ENCODE data around the gene SPOCK3.
"Not testable (repeated sequence)": the region's sequence is repeated elsewhere in the genome, so short reads cannot be mapped to it uniquely, and the experiment has no call there.

SPOCK3 gene

DNA sequence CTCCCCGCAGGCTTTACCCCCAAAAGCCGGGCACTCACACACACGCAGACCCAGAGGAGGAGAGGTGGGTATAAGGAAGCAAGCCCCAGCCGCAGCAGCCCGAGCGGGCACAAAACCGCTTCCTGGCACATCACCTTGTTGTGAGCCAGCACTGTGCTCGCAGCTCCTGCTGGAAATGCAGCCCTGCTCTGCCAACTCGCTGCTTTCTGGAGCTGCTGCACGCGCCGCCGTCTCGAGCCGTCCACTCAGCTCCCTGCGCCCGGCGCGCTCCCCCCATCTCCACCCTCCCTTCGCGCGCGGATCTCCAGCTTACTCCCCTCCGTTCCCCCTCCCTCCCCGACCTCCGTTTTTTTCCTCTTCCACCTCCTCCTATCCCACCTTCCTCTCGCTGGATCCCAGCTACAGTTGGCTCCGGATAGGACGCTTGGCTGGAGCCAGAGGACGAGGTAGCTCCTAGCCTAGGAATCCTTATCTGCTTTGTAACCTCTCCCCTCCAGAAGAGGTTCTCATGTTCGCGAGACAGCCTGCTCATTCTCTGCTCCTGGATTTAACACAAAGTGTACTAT, at the start of gene SPOCK3:
SPOCK3 (minus strand) TSS at position 179 of the 566 bp plus-strand sequence.
- DNase-seq = no peak

DNA sequence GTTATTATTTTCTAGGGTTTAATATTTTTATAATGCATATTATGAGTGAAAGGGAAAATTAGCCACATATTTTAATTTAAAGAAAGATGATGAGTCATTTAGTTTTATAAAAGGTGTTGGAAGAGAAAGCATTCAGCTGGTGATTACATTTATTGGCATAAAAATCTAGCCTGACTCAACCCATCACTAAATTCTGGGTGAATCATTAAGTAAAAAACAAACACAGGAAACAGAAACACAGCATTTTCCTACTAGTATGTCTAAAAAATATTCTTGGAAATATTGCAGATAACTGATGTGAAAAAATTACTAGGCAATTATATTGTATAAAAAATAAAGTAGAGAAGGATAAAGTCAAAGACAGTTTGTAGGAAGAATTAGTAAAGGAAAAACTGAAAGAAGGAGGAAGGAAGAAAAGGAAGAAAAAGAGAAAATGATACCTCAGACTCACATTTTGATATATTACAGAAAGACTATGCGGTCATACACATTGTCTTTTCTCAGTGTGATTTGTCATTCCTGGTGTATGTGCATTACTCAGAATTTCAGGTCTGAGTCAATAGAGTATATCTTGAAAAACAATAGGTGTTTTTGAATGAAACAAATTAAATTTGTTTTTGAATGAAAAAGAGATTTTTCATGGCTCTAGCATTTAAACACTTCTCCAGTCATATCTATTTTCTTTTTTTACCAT, 48.0 kb upstream of the SPOCK3 start:
- no peak for DNase-seq

DNA sequence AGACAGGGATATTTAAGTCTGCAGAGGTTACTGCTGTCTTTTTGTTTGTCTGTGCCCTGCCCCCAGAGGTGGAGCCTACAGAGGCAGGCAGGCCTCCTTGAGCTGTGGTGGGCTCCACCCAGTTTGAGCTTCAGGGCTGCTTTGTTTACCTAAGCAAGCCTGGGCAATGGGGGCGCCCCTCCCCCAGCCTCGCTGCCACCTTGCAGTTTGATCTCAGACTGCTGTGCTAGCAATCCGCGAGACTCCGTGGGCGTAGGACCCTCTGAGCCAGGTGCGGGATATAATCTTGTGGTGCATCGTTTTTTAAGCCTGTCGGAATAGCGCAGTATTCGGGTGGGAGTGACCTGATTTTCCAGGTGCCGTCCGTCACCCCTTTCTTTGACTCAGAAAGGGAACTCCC, 47.3 kb upstream of the SPOCK3 start:
- DNase-seq = not testable (repeated sequence)

DNA sequence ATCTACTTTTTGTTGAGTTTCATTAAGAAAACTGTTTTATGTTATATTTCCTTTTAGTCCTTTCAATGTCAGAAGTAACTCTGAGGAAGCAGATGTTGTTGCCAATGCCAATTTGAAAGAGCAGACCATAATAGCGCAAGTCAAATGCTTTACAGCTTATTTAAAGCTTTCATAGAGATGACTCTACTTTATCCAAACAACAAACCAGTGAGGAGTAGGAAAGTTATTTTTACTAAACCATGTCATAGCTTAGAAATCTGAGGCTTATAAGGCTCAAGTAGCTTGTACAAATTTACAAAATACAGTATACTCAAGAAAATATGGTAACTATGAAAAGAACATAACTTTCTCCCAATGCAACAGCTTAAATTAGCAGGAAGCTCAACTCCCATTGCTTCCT, 40.1 kb upstream of the SPOCK3 start:
- DNase-seq = no peak

DNA sequence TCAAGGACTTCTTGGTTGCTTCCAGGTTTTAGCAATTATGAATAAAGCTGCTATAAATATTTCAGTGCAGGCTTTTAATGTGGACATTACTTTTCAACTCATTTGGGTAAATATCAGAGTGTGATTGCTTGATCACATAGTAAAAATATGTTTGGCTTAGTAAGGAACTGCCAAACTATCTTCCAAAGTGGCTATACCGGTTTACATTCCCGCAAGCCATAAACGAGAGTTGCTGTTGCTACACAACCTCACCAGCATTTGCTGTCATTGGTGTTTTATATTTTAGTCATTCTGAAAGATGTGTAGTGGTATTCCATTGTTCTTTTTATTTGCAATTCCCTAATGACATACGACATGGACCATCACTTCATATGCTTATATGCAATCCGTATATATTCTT, 30.9 kb upstream of the SPOCK3 start:
- no peak for DNase-seq

DNA sequence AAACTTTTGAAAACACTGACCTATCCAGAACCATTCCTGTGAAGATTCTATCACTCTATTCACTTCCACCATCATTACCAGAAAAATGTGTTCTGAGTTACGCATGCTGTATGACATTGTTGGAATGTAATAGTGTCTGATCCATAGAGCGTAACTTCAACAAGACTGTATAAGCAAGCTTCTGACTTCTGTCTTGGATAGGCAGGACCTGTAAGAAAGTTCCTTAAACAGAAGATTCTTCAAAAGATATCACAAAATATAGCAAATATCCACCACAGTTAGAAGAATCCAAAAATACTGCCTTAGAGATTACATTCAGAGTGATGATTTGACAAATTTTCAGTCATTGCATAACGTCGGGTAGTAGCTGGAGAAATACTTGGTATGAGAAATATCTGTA, 14.0 kb upstream of the SPOCK3 start:
- DNase-seq = no peak

DNA sequence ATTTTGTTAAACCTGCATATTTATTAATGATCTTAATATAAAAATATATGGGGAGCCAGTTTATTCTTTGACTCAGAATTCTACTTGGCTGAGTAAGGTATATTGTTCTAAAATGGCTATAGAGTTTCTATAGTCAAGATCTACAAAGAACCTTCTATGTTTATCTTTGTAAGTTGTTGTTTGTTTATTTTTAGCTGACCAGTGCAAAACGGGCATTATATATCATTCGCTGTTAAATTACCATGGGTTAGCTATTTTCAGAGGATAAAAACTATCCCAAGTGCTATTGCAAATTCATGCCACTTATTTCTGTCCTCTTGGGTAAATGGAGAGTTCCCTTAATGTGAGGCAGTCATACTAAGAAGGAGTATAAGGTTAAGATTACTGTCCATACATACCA, 5.3 kb upstream of the SPOCK3 start:
- DNase-seq = no peak

DNA sequence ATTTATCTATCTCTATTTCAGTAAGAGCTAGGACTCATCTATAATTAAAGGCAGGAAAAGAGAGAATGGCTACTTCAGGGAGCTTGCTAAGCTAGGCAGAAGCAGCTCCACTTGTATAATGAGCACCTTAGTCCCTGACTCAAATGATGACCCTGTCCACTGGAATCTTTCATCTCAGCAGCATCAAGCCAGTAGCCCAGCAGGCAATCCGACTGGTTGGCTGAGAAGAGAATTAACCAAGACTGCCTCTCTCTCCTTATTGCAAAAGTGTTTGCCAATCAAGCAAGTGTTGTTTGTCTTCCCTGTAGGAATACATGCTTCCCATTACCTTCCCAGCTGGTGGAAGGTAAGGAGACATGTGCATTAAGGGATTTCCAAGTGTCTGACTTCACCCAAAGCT, 3.9 kb upstream of the SPOCK3 start:
- DNase-seq = no peak

DNA sequence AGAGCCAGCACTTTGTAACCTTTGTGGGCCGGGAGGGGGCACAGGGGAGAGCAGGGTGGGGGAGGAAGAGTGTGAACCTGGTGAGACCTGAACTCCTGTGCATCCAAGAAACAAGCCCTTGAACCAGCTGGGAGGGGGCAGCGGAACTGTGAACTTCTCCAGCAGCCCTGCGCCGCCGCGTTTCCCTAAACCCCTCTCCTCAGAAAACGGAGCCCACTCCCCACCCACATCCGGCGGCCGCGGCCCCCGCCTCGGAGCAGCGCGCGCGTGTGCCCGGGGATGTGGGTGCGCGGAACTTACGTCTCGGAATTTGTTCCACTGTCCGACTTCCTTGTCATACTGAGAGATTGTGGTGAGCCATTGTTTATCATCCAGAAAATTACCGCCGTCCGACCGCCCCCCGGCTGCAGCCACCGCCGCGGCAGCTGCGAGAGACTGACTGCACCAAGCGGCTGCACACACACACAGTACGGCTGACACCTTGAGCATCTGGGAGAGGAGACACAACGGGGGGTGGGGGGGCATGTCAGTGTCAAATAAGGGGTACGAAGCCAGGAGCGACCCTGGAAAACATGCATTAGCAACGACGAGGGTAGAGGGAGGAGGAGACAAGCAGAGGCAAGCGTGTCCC, 494 bp downstream of the SPOCK3 start:
- DNase-seq = no peak

DNA sequence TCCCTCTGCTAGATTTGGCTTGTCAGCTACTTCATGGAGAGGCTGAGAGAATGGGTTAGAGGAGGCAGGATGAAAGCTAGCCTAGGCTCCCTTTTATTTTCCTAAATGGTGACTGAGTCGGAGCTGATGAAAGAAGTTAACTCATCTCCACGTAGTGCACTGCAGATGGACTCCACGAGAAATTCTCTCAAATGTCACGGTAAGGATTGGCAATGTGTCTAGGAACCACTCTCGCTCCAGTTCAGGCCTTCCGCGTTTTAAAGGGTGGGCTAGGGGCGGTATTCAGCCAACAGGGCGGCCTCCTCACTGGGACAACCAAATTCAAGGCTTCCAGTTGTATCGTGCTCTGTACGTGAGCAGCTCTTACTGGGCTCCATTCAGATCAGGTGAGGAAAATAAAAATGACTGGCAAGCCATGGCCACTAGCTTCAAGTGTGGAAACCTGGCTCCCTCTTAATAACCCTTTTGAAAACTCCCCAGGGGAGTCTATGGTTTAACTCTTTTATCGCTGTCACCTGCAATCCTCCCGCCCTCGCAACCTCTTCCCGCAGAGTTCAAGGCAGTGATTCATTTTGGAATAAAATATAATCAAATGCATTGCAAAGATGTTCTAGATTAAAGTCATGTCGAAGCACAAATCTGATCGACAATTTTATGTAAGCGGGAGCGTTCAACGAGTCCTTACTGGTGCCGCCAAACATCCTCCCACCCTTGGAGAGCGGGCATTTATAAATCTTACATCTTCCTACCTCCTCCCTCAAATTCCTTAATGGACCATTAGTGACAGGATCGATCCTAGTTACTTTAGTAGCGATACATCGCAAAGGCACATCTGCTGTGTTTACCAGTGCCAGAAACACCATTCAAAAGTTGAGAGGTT, 1.2 kb downstream of the SPOCK3 start:
- DNase-seq = no peak

DNA sequence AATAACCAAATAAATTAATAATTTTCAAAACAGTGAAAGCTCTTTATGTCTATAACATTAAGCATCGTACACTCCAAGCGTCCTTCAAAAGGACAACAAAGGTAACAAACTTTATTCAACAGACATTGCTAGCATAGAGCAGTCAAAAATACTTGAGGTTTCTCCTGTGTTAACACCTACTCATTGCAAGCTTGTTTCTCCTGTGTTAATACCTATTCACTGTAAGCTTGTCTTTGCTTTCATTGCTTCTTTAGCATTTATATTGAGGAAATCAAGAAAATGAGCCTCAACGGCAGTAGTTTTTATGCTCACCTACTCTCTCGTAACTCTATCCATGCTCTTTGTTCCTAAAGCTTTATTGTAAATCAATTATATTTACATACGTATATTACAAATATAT, 3.5 kb downstream of the SPOCK3 start:
- no peak for DNase-seq

DNA sequence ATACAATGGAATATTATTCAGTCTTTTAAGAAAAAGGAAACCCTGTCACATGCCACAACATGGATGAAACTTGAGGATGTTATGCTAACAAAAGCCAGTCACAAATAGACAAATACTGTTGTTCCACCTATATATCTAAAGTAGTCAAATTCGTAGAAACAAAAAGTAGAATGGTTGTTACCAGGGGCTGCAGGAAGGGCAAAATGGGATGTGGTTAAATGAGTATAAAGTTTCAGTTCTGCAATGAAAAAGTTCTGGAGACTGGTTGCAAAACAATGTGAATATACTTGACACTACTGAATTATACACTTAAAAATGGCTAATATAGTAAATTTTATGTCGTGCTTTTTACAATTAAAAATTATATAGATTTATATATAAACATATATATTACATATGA, 12.2 kb downstream of the SPOCK3 start:
- DNase-seq = no peak

DNA sequence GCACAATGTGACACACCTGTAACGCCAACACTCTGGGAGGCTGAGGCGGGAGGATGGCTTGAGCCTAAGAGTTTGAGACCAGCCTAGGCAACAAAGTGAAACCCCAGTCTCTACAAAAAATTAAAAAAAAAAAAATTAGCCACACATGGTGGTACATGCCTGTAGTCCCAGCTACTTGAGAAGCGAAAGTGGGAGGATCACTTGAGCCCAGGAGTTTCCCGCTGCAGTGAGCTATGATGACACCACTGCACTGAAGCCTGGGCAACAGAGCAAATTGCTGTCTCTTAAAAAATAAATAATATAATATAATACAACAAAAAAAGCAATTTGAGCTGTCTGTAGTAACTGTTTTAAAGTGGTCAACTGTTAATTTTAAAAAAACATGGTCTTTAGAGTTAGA, 13.2 kb downstream of the SPOCK3 start:
- DNase-seq = no peak

DNA sequence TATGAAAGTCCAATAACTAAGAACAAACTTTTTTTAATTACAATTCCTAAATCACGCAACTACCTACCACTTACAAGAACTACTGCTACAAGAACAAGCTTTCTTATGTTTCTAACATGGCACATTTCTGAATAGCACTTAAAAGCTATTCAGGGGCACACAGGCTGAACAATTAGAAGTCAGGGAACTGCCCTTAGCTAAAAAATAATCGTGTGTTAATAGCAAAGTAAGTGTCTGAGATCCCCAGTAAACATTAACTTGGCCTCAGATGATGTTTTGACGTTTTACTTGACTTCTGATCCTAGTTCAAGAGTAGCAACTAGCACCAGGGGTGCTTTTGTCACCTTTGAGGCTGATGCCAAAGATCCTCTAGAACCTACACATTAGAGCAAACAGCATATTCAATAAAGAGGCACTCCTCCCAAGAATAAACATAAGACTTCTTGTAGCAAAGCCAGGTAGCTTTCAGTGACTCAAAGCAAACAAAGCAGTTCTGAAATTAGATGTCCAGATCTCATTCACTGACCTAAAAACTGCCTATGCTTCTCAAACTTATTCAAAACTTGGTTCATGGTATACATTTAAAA, 16.2 kb downstream of the SPOCK3 start:
- no peak for DNase-seq

DNA sequence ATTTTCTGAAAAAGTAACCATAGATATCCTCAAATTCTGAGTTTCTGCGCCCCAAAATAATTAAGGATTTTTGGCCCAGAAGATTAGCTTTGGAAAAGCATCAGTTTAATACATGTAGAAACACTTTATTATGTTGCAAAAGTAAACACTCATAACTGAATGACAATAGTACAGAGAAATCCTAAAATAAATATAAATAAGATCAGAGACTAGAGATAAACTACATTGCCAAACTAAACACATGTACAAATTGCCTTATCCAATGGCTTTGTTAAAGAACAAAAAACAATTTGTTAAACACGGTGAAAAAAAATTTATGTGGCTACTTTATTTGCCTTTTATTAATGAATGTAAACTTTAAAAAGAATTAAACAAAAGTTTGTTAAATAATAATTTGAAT, 17.5 kb downstream of the SPOCK3 start:
- DNase-seq = no peak

DNA sequence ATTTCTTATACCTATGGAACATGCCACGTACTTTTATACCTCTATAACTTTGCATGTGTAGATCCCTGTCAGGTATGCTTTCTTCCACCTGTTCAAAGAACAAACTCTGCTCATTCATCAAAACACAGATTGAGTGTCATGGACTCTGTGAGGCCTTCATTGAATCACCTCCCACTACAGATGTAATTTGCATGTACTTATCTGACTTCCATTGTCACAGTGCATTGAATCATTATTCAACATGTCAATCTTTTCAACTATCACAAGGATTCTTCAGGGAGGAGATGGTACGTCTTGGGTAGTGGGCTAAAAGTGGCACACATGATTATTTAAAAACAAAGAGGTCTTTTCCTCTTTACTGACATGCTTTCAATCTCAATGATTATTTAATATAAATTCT, 24.1 kb downstream of the SPOCK3 start:
- no peak for DNase-seq

DNA sequence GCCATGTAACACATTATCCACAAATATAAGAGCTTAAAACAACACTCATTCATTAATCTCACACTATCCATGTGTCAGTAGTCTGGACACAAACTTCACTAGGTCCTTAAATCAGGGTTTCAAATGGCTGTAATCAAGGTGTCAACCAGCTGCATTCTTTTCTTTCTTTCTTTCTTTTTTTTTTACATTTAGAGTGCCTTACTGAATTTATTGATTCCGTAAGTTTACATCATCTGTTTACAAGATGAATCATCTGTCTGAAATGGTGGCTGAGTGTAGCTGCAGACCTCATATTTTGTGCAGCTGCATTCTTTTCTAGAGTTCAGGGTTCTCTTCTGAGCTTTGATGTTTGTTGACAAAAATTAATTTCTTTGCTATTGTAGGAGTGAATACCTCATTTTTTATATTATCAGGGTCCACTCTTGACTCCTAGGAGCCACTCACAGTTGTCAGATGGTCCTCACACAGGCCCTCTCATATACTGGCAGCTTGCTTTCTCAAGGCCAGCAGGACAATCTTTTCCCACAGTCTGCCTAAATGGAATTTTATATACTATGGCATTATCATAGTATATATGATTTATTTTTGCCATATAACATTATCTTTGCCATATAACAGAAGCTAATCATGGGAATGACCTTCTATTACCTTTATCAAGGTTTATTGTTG, 37.8 kb downstream of the SPOCK3 start:
- DNase-seq = no peak

DNA sequence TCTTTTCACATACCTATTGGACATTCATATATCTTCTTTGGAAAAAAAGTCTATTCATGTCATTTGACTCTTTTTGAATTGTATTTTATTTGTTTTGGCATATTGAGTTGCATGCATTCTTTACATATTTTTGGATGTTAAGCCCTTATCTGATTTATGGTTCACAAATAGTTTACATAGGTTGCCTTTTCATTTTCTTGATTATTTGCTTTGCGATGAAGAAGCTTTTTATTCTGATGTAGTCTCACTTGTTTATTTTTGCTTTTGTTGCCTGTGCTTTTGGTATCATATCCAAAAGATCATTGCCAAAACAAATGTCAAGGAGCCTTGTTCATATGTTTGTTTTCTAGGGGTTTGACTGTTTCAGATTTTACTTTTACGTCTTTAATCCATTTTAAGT, 43.9 kb downstream of the SPOCK3 start:
- DNase-seq = no peak

DNA sequence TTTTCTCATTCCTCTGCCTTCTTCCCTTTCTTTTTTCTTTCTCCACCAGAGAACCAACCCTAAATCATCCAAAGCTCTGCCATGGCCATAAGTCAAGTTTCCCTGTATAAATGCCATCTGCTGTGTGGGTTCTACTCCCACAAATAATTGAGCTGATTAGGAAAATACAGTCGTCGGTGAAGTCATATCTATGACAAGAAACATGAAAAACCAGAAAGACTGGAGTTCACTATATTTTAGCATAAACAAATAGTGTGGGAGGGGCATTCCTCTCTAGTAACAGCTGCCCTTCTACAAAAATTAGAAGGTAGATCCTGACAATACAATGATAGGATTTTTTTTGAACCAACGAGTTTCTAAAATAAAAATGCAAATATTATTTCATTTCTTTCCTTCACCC, 48.8 kb downstream of the SPOCK3 start:
- DNase-seq = no peak

DNA sequence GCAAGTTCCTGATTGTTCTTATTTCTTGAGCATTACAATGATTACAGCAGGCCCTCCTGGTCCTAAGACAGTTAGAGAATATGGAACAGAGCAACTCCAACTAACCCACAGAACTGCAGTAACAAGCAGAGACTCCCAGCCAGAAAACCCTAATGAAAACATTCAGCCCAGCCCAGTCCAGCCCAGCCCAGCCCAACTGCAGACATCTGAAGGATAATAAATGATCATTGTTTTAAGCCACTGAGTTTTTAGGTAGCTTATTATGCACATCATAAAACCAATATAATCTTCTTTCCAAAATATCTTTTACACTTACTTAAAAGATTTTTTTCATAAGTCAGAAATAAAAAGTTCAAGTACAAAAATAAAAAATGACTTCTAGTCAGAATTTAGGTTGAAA, 51.3 kb downstream of the SPOCK3 start:
- DNase-seq = no peak

DNA sequence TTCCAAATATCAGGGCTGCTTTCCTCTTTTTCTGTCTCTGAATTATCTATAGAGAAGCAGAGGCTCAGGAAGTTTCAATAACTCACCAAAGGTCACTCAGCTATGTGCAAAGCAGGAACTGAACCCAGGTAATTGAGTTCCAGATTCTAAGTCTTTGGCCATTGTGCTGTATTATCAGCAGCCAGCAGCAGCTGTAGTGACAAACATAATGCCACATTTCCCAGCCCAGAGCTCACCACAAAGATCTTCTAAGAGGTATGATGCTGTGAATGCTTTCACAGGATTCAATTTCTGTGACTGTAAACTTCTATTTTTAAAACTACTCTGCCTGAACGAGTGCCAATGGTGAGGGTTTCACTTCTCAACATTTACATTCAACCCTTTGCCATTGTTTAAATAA, 56.4 kb downstream of the SPOCK3 start:
- no peak for DNase-seq

DNA sequence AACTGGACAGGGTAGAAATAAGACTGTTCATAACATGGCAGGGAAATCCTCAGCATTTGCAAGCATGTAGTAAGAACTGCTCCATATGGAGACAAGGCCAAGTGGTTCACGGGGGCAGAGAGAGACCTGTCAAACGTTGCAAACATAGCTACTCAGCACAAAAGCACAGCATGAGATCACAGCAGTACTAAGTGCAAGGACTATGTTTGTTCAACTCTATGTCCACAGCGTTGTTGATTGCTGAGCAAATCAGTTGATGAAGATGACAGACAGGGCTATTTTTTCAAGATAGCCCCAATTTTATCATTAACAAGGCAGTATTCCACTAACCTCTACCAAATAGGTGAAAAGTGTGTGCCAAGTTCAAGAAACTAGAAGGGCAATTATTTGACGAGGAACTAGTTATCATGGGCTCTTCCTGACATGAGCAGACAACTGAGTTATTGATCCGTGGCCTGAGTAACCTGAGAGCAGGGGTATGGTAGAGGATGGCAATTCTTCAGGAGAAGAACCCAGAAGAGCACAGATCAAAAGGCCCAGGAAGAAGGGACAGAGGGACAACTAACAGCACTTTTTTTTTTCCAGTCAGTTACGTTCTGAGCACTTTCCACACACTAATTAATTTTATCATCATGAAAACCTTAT, 57.4 kb downstream of the SPOCK3 start:
- no peak for DNase-seq
